IPS-18a (cell line): Measurements from ENCODE around the gene CYLD.

ENCODE experiments used
- H3K27ac ChIP-seq: one replicate; pipeline ENCODE4 v1.5.1; 2013; ENCODE audit warnings: low read length
- H3K27me3 ChIP-seq: one replicate; pipeline ENCODE4 v1.6.1; 2013; ENCODE audit warnings: mild to moderate bottlenecking, low read length; ENCODE audit not compliant: control insufficient read depth, insufficient read depth
- H3K36me3 ChIP-seq: one replicate; pipeline ENCODE4 v1.6.1; 2013; ENCODE audit warnings: low read depth, low read length; ENCODE audit not compliant: control insufficient read depth
- H3K4me1 ChIP-seq: one replicate; pipeline ENCODE4 v1.6.1; 2013; ENCODE audit warnings: low read depth, low read length; ENCODE audit not compliant: control insufficient read depth
- H3K4me3 ChIP-seq: one replicate; pipeline ENCODE4 v1.5.1; 2013; ENCODE audit warnings: low read length
- H3K9ac ChIP-seq: one replicate; pipeline ENCODE4 v1.6.1; 2013; ENCODE audit warnings: mild to moderate bottlenecking, low read length, moderate library complexity
- H3K9me3 ChIP-seq: one replicate; pipeline ENCODE4 v1.6.1; 2013; ENCODE audit warnings: low read depth, low read length; ENCODE audit not compliant: control insufficient read depth

The CYLD gene

DNA sequence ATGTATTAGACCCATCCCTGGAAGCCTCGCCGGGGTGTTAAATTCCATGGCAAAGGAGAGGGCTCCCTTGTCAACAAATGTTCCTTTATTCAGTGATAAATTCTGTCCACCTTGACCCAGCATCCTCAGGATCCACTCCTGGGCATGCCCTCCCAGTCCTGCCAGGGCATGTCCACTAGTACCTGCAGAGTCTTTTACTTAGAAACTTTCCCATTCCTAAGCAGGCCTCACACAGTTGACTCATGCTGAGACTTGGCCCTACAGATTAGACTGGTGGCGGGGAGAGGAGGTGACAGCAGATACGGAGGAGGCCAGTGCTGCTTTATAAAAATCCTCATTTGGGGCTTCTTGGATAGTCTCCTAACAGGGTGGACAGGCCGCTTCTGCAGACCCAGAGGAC is 88.8 kb downstream of the CYLD start:
- H3K4me3 ChIP-seq: no peak overlapping the region
- peaks cover 5% of the 10 kb centered on the region for H3K9me3 ChIP-seq
- no peak overlapping the region for H3K27ac ChIP-seq
- no peak overlapping the region for H3K9ac ChIP-seq
- no peaks in the 10 kb centered on the region for H3K36me3 ChIP-seq
- no peaks in the 10 kb centered on the region for H3K27me3 ChIP-seq
- H3K4me1 ChIP-seq: no peaks in the 10 kb centered on the region

GRCh38 chr16:50831751-50832150 is 89.9 kb downstream of the CYLD start:
- Histone ChIP-seq H3K9me3 (peaks cover 5% of the 10 kb centered on the region), H3K36me3 (no peaks in the 10 kb centered on the region), H3K27ac (no peak overlapping the region), H3K4me1 (no peaks in the 10 kb centered on the region), H3K27me3 (no peaks in the 10 kb centered on the region), H3K9ac (no peak overlapping the region), H3K4me3 (no peak overlapping the region)

GRCh38 chr16:50833929-50834328 is 92.0 kb downstream of the CYLD start:
- H3K4me3 ChIP-seq: no peak overlapping the region
- peaks cover 5% of the 10 kb centered on the region for H3K9me3 ChIP-seq
- H3K27ac ChIP-seq: no peak overlapping the region
- no peaks in the 10 kb centered on the region for H3K4me1 ChIP-seq
- no peak overlapping the region for H3K9ac ChIP-seq
- no peaks in the 10 kb centered on the region for H3K27me3 ChIP-seq
- no peaks in the 10 kb centered on the region for H3K36me3 ChIP-seq

GRCh38 chr16:50834701-50835100 is 92.8 kb downstream of the CYLD start:
- Histone ChIP-seq H3K36me3 (no peaks in the 10 kb centered on the region), H3K4me3 (no peak overlapping the region), H3K9me3 (peaks cover 5% of the 10 kb centered on the region), H3K27ac (no peak overlapping the region), H3K27me3 (no peaks in the 10 kb centered on the region), H3K9ac (no peak overlapping the region), H3K4me1 (no peaks in the 10 kb centered on the region)

DNA sequence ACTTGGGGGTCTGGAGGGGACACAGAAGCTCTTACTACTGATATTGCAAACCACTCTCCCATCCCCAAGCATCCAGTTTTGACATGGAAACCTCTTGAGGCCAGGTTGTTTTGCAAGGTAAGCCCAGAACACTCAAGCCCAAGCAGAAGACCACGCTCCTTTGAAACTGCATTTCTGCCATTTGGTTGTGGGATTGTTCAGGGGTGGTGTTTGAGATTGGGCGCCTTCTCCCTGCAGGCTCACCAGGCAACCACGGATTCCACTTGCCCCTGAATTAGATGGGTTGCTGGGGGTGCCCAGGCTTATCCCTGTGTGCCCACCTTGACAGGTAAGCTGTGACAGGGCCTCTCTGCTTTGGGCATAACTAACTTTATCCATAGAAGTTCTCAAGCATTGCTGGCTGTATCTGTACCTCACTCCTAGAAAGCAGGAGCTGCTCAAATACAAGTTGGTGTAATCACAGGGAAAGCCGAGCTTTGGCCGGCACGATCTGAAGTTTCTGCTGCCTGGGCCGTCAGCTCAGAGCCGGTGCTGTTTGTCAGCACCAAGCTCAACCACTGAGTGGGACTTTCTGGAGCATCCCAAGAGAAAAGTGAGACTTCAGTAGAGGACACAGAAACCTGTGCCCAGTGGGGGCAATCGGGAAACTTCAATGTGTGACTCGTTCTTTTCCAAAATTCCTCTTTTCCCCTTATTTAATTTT is 93.6 kb downstream of the CYLD start:
- Histone ChIP-seq H3K36me3 (no peaks in the 10 kb centered on the region), H3K9ac (no peak overlapping the region), H3K4me3 (no peak overlapping the region), H3K27me3 (peaks cover 6% of the 10 kb centered on the region), H3K27ac (no peak overlapping the region), H3K9me3 (peaks cover 5% of the 10 kb centered on the region), H3K4me1 (peaks cover 1% of the 10 kb centered on the region)

DNA sequence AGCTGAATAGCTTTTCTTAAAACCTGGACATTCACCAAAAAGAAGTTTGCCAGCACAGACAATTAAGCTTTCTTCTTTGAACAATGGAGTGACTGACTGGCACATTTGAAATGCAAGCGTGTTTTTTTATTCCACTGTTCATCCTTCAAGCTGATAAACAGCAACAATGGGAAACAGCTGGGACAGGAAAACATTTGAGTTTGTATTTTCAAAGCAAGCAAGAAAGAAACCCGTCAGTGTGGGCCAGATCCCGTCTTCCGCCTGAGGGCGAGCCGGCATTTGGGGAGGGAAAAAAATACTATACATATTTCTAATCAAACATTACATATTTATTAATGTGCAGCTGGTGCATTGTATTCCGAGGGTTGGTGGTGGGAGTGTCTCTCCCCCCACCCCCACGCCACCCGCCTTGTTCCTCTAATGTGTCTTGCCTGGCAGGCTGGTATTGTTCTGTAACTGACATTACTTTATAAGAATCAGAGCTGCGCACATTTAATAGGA is 94.3 kb downstream of the CYLD start:
- Histone ChIP-seq H3K9me3 (peaks cover 5% of the 10 kb centered on the region), H3K4me1 (peaks cover 6% of the 10 kb centered on the region), H3K27ac (no peak overlapping the region), H3K36me3 (no peaks in the 10 kb centered on the region), H3K9ac (no peak overlapping the region), H3K4me3 (no peak overlapping the region), H3K27me3 (peaks cover 13% of the 10 kb centered on the region)

DNA sequence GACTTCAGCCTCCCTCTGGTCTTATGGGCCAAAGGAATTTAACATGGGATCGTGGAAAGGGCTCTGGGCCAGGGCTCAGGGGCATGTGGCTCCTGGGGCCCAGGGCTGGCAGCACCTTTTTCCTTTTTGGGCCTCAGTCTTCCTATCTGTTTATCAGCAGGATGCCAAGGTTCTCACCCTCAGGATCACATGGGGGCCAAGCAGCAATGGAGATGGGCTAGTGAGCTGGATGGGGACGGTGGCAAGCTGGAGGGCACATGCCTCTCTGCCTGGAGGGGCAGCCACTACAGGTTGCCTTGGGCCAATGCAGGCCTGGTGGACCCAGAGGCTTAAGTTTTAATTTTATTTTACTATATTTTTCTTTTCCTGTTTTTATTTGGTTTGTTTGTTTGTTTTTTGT is 95.4 kb downstream of the CYLD start:
- no peak overlapping the region for H3K27ac ChIP-seq
- peaks cover 5% of the 10 kb centered on the region for H3K9me3 ChIP-seq
- no peak overlapping the region for H3K4me3 ChIP-seq
- no peaks in the 10 kb centered on the region for H3K36me3 ChIP-seq
- peaks cover 6% of the 10 kb centered on the region for H3K4me1 ChIP-seq
- no peak overlapping the region for H3K9ac ChIP-seq
- peaks cover 21% of the 10 kb centered on the region for H3K27me3 ChIP-seq

DNA sequence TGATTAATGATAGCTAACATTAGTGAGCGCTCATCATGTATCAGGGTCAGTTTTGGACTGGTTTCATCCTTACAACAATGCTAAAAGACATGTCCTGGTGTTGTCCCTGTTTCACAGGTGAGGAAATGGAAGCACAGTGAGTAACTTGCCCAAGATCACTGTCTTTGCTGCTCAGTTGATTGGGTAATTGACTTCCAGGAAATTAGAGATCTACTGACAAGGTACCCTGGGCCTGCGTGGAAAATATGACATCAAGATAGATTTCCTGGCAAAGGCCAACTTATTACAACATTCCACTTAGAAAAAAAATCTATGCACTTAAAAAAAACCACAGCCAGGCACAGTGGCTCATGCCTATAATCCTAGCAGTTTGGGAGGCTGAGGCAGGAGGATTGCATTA is 96.3 kb downstream of the CYLD start:
- peaks cover under 1% of the 10 kb centered on the region for H3K9me3 ChIP-seq
- no peaks in the 10 kb centered on the region for H3K36me3 ChIP-seq
- no peak overlapping the region for H3K4me3 ChIP-seq
- H3K4me1 ChIP-seq: peaks cover 6% of the 10 kb centered on the region
- no peak overlapping the region for H3K9ac ChIP-seq
- peaks cover 23% of the 10 kb centered on the region for H3K27me3 ChIP-seq
- no peak overlapping the region for H3K27ac ChIP-seq

- Histone ChIP-seq H3K36me3 (no peaks in the 10 kb centered on the region), H3K27ac (no peak overlapping the region), H3K27me3 (peaks cover 23% of the 10 kb centered on the region), H3K9ac (no peak overlapping the region), H3K9me3 (no peaks in the 10 kb centered on the region), H3K4me3 (no peak overlapping the region), H3K4me1 (peaks cover 6% of the 10 kb centered on the region)
Observed at GRCh38 chr16:50838885-50839284, 97.0 kb downstream of the CYLD start.

GRCh38 chr16:50839356-50839755 is 97.5 kb downstream of the CYLD start:
- H3K4me3 ChIP-seq: no peak overlapping the region
- peaks cover 6% of the 10 kb centered on the region for H3K4me1 ChIP-seq
- H3K9me3 ChIP-seq: no peaks in the 10 kb centered on the region
- H3K27me3 ChIP-seq: peaks cover 23% of the 10 kb centered on the region
- H3K27ac ChIP-seq: no peak overlapping the region
- no peak overlapping the region for H3K9ac ChIP-seq
- no peaks in the 10 kb centered on the region for H3K36me3 ChIP-seq

DNA sequence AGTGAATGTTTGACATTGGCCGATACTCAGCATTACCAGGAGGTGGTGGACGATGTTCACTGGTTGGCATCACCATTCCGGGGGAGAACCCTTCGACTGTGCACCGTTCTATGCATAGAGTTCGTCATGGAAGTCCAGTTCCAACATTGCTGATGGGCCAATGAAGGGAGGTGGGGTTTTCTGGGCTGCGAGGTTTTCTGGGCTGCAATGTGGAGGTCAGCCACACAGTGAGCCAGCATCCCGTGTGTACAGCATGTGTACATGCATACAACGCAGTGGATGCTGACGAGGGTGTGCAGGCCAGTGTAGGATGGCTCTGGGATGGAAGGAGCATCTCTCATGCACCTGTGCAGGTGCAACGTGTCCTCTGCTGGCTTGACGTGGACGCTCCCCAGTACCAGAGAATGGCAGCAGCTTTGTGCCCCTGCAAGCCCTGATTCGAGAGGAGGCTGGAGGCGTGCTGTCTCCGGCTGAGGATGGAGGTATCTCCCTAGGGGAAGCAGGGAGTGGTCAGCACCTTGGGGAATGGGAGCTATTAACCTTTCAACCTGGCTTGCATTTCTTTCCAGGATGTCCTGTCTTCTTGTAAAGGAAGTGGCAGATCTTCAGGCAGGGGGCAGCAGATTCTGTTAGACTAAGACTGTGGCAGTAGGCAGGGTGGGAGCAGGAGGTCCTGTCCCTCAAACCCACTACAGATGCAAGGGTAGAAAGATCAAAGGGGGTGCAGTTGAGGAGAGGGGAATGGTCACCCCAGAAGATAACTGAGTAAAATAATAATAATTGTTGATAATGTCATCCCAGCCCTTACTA is 98.2 kb downstream of the CYLD start:
- Histone ChIP-seq H3K36me3 (no peaks in the 10 kb centered on the region), H3K27me3 (peaks cover 23% of the 10 kb centered on the region), H3K9ac (no peak overlapping the region)

More for the DNA sequence above, 98.2 kb downstream of the CYLD start:
- peaks cover 6% of the 10 kb centered on the region for H3K4me1 ChIP-seq
- no peak overlapping the region for H3K27ac ChIP-seq
- H3K4me3 ChIP-seq: no peak overlapping the region
- H3K9me3 ChIP-seq: no peaks in the 10 kb centered on the region
